NCI-H2107 treated with DMSO at 0.1 percent for 48 hours (cell line): ENCODE data around the gene TNRC18.

ENCODE experiments used
- DNase-seq: peaks from one replicate; lab custom pipeline; 2025; ENCODE audit not compliant: unreplicated experiment; lab: John Stamatoyannopoulos, UW

The TNRC18 gene

DNA sequence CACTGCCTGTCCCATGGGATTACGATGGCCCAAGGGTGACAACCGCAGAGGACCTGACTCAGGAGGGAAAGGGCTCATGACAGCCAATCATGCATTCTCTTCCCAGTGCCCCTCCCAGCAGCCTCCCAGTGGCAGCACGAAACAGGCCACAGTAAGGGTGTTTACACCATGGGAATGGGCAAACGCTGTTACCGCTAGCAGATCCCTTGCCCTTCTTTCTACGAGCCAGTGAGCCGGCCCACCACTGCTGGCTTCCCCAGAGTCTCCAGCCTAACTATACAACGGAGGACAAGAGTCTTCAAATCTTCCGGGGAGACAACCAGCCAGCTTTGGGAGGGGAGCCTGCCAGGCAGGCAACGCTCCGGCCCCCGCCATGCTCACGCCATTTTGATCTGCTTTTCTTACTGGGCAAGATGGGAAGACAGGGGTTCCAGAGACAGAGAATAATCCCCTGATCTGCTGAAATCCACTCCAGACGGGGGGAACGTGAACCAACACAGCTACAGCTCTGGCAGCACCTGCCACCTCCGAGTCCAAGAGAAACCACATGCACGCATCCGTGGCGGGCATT lies 71.1 kb downstream of the TNRC18 start:
- DNase-seq, result no peak

GRCh38 chr7:5351507-5352265 lies 71.9 kb downstream of the TNRC18 start:
- no peak for DNase-seq

GRCh38 chr7:5350600-5351385 lies 72.8 kb downstream of the TNRC18 start:
- DNase-seq, result no peak

DNA sequence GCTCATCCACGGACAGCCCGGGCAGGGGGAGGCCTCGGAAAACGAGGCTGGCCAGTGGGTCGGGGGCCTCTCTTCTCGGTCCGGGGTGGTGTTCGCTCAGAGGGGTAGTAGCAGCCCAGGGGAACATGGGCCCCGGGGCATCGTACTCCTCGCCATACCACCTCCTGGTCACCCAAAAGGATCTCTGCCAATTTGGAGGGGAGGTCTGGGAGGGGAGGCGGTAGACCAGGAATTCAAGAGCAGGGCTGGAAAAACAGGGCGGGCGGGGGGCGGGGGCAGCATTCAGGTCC lies 73.5 kb downstream of the TNRC18 start:
- DNase-seq, result no peak

GRCh38 chr7:5349437-5350173 lies 74.0 kb downstream of the TNRC18 start:
- DNase-seq, result no peak

DNA sequence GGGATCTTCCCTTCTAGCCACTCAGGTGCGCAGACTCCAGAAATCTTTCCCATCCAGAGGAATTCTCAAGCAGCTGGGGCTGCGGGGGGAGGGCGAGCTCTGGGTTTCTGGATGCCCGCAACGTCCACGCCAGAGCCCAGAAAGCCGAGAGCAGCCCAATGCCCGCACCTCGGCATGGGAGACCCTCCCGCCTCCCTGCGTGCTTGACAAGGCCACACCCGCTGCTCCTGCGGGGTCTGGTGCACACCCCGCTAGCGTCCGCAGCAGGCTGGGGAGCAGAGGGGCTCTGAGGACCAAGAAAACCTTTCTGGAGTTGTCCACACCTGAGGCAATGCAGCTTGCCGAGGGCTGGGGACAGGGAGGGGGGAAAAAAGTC lies 74.6 kb downstream of the TNRC18 start:
- DNase-seq, result no peak

- DNase-seq, result no peak
These were observed 75.3 kb downstream of the TNRC18 start for GRCh38 chr7:5348134-5349004.

DNA sequence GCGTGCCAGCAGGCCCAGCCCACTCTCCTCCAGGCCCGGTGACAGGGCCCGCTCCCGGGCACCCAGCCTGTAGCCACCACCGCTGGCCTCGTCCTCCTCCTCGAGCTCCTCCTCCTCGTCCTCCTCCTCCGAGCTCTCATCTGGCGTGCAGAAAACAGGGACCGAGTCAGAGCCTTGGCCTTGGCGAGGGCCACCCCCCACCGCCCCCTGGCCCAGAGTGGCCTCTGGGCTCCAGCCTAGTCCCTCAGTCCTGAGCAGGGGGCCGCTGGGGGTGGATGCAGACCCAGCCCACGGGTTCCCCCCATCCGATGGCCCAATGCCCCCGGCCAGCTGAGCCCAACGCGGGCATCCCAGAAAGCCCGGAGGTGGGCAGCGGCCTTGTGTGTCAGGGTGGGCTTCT lies 78.0 kb downstream of the TNRC18 start:
- DNase-seq, result no peak

DNA sequence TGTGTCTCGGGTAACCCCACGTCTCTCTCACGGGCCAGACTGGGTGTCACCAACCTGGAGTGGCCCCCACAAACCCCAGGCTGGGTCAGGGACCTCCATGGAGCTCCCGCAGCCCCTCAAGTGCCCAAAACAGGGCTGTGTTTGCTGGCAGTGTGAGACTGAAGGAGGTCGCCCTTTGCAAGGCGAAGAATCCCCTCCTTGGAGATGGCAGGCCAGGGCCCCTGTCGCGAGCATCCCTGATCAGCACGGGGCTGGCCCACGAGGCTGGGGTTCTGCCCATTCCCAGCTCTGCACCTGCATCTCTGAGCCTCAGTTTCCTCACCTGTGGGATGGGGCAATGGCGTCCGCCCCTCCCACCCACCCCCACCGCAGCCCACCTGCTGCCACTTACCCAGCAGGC lies 78.5 kb downstream of the TNRC18 start:
- no peak for DNase-seq

- DNase-seq, result no peak
These were observed 79.3 kb downstream of the TNRC18 start for GRCh38 chr7:5344342-5344741.

DNA sequence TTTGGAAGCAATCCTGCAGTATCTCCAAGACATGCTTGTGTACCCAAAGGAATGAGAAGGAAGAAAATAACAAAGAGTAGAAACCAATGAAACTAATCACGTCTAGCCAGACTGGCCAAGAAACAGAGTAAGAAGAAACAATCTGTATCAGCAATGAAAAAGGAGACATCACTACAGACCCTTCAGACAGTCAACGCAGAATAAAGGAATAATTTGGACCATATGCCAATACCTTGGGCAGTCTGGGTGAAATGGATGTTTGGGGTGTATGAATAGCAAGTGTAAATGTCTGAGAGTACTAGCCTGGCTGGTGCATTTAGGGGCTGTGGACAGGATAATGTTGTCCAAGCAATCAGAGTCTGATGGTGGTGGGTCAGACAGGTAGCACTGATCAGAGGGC lies 79.8 kb downstream of the TNRC18 start:
- no peak for DNase-seq

DNA sequence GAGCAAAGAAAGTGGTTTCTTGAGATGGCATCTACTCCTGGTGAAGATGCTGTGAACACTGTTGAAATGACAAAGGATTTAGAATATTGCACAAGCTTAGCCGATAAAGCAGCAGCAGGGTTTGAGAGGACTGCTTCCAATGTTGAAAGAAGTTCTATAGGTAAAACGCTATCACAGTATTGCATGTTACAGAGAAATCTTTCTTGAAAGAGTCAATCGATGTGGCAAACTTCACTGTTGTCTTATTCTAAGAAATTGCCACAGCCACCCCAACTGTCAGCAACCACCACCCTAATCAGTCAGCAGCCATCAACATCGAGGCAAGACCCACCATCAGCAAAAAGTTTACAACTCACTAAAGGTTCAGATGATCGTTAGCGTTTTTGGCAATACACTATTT lies 81.0 kb downstream of the TNRC18 start:
- no peak for DNase-seq

DNA sequence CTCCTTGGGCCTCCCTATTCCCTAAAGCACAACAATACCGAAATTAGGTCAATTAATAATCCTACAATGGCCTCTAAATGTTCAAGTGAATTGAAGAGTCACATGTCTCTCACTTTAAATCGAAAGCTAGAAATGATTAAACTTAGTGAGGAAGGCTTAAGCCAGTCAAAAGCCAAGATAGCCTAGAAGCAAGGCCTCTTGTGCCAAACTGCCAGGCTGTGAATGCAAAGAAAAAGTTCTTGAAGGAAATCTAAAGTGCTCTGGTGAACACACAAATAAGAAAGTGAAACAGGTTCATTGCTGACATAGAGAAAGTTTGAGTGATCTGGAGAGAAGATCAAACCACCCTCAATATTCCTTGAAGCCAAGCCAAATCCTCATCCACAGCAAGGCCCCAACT lies 83.7 kb downstream of the TNRC18 start:
- no peak for DNase-seq

DNA sequence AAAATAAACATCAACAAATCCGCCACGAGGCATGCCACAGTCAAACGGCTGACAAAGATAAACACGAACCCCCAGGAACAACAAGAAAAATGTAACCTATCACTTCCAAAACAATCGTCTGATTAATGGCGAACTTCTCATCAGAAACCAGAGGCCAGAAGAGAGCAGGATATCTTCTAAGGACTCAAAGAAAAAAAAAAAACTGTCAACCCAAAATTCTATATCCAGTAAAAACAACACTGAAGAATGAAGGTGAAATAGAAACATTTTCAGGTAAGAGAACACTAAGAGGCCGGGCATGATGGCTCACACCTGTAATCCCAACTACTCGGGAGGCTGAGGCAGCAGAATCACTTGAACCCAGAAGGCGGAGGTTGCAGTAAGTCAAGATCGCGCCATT lies 86.6 kb downstream of the TNRC18 start:
- no peak for DNase-seq

DNA sequence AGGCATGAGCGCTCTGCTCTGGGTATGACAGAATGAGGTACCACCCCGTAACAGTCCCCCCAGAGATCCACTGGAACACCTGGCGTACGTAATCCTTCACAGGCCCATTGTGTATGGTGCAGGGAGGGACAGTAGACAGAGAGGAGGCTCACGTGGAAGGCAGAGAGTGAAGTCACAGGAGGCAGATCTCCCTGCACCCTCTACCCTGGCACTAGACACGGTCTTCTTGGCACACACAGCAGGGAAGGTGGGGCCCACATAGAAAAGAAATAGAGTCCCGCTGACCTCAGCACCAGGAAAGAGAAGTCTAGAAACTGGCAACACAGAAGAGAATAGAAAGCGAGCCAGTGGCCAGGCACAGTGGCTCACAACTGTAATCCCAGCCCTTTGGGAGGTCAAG lies 89.0 kb downstream of the TNRC18 start:
- no peak for DNase-seq

DNA sequence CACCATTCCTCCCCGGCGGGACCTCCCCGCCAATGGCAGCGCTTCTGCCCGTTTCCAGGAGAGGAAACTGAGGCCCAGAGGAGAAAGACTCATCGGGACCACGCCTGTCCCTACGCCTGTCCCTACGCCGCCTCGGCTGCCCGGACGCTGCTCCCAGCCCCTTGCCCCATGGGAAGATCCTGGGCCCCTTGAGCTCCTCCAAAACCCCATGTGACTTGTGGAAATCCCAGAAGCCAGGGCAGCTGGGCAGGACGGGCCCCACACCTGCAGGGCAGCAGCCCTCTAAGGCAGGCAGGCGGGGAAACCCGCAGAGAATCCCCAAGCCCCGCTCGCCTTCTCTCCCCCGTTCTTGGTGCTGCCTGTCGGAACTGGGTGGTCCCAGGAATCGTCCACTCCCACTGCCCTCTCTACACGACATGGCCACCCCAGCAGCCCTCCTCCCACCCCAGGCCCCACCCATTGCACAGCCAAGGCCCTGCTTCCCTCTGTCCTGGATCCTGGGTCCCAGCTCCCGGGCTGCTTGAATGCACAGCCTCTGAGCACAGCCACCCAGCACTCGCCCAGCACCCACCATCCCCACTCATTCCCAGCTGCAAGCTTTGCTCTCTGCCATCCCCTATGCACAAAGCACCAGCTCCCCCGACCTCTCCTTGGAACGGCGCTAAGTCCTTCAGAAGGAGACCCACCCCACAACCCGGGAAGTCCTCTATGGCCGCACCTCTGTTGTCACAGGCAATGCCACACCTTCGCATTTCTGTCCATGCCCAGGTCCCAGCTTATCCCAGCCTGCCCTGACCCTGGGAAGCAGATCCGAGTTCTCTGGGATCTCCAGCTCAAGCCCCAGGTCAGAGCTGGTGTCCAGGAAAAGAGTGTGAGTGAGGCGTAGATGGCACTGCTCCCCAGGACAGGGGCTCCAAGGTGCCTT lies 90.3 kb downstream of the TNRC18 start:
- DNase-seq, result no peak

DNA sequence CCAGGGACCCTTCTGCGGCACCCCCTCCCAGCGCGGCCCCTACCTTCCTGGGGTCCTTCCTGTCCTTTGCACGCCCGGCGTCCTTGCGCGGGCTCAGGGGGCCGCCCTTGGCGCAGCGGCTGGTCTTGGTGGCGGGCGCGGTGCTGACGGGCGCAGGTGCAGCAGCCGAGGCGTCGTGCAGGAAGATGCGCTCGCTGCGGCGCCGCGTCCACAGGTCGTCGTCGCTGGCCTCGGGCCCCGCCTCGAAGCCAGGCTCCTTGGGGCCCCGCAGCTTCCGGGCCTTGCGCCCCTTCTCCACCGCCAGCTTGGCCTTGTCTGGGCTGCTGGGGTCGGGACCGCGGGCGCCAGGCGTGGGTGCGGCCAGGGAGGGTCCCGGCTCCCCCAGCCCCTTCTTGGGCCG lies 91.1 kb downstream of the TNRC18 start:
- DNase-seq, result no peak

DNA sequence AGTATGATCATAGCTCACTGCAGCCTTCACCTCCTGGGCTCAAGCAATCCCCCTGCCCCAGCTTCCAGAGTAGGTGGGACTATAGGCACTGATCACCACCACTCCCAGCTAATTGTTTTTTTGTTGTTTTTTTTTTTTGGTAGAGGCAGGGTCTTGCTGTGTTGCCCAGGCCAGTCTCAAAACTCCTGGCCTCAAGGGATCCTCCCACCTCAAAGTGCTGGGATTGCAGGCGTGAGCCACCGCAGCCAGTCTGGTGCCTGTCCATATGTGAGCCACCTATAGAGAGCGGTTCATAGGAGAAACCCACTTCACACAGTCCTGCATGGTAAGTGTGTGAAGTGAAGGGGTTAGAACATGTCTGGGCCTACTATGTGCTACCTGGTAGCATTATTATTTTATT lies 93.3 kb downstream of the TNRC18 start:
- DNase-seq, result no peak

DNA sequence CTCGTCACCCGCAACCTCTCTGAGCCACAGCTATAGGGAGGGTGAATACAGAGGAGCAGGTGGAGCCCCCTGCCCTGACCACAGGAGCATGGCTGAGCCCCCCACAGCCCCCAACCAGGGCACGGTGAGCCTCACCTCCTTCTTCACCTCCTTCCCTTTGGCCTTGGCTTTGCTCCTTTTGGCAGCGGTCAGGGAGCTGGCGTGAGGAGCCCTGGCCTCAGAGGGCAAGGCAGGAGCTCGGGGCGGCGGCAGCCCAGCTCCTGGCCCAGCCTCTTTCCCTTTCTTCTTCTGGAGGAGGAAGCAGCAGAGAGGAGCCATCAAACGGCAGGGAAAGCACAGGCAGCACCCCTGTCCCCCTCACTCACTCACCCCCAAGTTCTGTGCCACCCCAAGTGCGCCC lies 98.7 kb downstream of the TNRC18 start:
- DNase-seq, result no peak
